RWPE1 (cell line): ENCODE results near the gene GCHFR.
A peak's percentile ranks its signal among the peaks of the same experiment; 100 is the strongest.

ENCODE experiments used
- CTCF ChIA-PET: fragments of 350-600 bp; sonication (Branson Sonifier 250); formaldehyde crosslinking; extraction: SDS; loops from one replicate; lab custom pipeline; 2021; lab: Yijun Ruan, JAX
- POLR2A ChIA-PET: fragments of 400-600 bp; formaldehyde crosslinking; extraction: SDS; loops from one replicate; lab custom pipeline; 2020; ENCODE audit warnings: antibody characterized with exemption; ENCODE audit not compliant: low non-redundant PET; lab: Yijun Ruan, JAX
- DNase-seq: peaks from one replicate; pipeline ENCODE4 v3.0.0; 2012; ENCODE audit warnings: low spot score
- H3K27ac ChIP-seq: fragments of 450-650 bp; 2 replicates; pipeline ENCODE4 v1.5.1; 2017
- CTCF ChIP-seq: fragments of 450-650 bp; conservative IDR thresholded peaks from 2 replicates; pipeline ENCODE4 v1.5.1; 2017; ENCODE audit warnings: low read depth, mild to moderate bottlenecking

GCHFR gene

GRCh38 chr15:40723919-40724318 is 39.9 kb upstream of the GCHFR start:
- ChIA-PET CTCF (interaction anchor here (0.6 kb wide), 1 partner anchor 59 kb away, joined by 3 read pairs; no protein-coding TSS in a partner anchor), POLR2A (no interaction called here)
- no peak overlapping the region for H3K27ac ChIP-seq
- TF ChIP-seq CTCF, result no peak
- no peak for DNase-seq

GRCh38 chr15:40731034-40731433 is 32.8 kb upstream of the GCHFR start:
- DNase-seq, result no peak
- POLR2A ChIA-PET, result no interaction called here
- CTCF ChIA-PET, result interaction anchor here (1.0 kb wide), 1 partner anchor 9 kb away, joined by 3 read pairs; no protein-coding TSS in a partner anchor

GRCh38 chr15:40736575-40736974 is 27.3 kb upstream of the GCHFR start:
- H3K27ac ChIP-seq, result 0 out of 2 replicates have a peak overlapping the region, but pooled peaks have one; percentile 20
- ChIA-PET POLR2A (no interaction called here), CTCF (no interaction called here)
- TF ChIP-seq CTCF, result no peak
- DNase-seq, result no peak

More at GRCh38 chr15:40731034-40731433, 32.8 kb upstream of the GCHFR start:
- no peak for TF ChIP-seq CTCF
- H3K27ac ChIP-seq, result no peak overlapping the region

GRCh38 chr15:40737048-40737447 is 26.8 kb upstream of the GCHFR start:
- 0 out of 2 replicates have a peak overlapping the region, but pooled peaks have one; percentile 20 for H3K27ac ChIP-seq
- ChIA-PET CTCF (no interaction called here), POLR2A (no interaction called here)
- TF ChIP-seq CTCF, result no peak
- no peak for DNase-seq

GRCh38 chr15:40739047-40739446 is 24.8 kb upstream of the GCHFR start:
- ChIA-PET POLR2A (interaction anchor here (0.7 kb wide), 1 partner anchor 26 kb away, joined by 3 read pairs; no protein-coding TSS in a partner anchor), CTCF (interaction anchor here (0.7 to 0.8 kb wide), 3 partner anchors 8 to 477 kb away, joined by 3 read pairs; no protein-coding TSS in a partner anchor)
- no peak overlapping the region for H3K27ac ChIP-seq
- no peak for TF ChIP-seq CTCF
- DNase-seq, result no peak

GRCh38 chr15:40739854-40740253 is 24.0 kb upstream of the GCHFR start:
- CTCF ChIA-PET, result interaction anchor here (0.7 to 0.8 kb wide), 4 partner anchors 9 to 476 kb away, joined by 3 read pairs; no protein-coding TSS in a partner anchor

More at GRCh38 chr15:40739854-40740253, 24.0 kb upstream of the GCHFR start:
- no peak for DNase-seq
- POLR2A ChIA-PET, result no interaction called here
- no peak for TF ChIP-seq CTCF
- H3K27ac ChIP-seq, result peak overlapping the region; percentile 44
